ENCODE data around the gene CARMIL3.

The CARMIL3 gene

GRCh38 chr14:24063263-24063836 is 11.5 kb downstream of the CARMIL3 start:
- no peak for DNase-seq (ENCODE audit: low read depth)
- H3K4me3 ChIP-seq (ENCODE audit: control insufficient read depth, low read depth, low read length): no peak overlapping the region
- TF ChIP-seq, protein P1, sequence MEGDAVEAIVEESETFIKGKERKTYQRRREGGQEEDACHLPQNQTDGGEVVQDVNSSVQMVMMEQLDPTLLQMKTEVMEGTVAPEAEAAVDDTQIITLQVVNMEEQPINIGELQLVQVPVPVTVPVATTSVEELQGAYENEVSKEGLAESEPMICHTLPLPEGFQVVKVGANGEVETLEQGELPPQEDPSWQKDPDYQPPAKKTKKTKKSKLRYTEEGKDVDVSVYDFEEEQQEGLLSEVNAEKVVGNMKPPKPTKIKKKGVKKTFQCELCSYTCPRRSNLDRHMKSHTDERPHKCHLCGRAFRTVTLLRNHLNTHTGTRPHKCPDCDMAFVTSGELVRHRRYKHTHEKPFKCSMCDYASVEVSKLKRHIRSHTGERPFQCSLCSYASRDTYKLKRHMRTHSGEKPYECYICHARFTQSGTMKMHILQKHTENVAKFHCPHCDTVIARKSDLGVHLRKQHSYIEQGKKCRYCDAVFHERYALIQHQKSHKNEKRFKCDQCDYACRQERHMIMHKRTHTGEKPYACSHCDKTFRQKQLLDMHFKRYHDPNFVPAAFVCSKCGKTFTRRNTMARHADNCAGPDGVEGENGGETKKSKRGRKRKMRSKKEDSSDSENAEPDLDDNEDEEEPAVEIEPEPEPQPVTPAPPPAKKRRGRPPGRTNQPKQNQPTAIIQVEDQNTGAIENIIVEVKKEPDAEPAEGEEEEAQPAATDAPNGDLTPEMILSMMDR (conservative IDR thresholded peaks at IDR 0.05; ENCODE audit: control insufficient read depth, insufficient read depth, low read depth, low read length): no peak

- DNase-seq (ENCODE audit: low read depth): no peak
- TF ChIP-seq, protein P1 (conservative IDR thresholded peaks at IDR 0.05; ENCODE audit: control insufficient read depth, insufficient read depth, low read depth, low read length): no peak
Observed at GRCh38 chr14:24064091-24064795, 12.4 kb downstream of the CARMIL3 start.

GRCh38 chr14:24064856-24065255 is 13.0 kb downstream of the CARMIL3 start:
- no peak overlapping the region for H3K4me3 ChIP-seq (ENCODE audit: control insufficient read depth, low read depth, low read length)
- TF ChIP-seq, protein P1 (conservative IDR thresholded peaks at IDR 0.05; ENCODE audit: control insufficient read depth, insufficient read depth, low read depth, low read length): no peak
- no peak for DNase-seq (ENCODE audit: low read depth)

More at GRCh38 chr14:24064091-24064795, 12.4 kb downstream of the CARMIL3 start:
- H3K4me3 ChIP-seq (ENCODE audit: control insufficient read depth, low read depth, low read length): no peak overlapping the region

DNA sequence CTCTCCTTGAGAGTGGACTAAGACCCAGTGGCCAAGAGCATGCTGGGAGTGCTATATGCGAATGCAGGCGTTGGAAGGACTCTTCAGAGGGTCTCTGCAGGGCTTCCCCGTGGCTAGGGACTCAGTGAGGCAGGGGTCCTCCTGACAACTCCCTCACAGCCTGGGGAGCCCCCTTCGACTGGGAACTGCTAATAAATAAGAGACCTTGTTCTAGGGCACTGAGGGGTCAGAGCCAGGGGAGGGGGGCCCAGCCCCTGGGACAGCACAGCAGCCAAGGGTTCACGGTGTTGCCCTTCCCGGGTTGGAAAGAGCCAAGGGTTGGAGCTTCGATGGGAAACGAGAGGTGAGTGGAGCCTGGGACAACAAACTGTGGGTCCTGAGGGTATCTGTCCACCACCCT is 13.6 kb downstream of the CARMIL3 start:
- TF ChIP-seq, protein P1 (conservative IDR thresholded peaks at IDR 0.05; ENCODE audit: control insufficient read depth, insufficient read depth, low read depth, low read length): no peak
- no peak overlapping the region for H3K4me3 ChIP-seq (ENCODE audit: control insufficient read depth, low read depth, low read length)
- no peak for DNase-seq (ENCODE audit: low read depth)

DNA sequence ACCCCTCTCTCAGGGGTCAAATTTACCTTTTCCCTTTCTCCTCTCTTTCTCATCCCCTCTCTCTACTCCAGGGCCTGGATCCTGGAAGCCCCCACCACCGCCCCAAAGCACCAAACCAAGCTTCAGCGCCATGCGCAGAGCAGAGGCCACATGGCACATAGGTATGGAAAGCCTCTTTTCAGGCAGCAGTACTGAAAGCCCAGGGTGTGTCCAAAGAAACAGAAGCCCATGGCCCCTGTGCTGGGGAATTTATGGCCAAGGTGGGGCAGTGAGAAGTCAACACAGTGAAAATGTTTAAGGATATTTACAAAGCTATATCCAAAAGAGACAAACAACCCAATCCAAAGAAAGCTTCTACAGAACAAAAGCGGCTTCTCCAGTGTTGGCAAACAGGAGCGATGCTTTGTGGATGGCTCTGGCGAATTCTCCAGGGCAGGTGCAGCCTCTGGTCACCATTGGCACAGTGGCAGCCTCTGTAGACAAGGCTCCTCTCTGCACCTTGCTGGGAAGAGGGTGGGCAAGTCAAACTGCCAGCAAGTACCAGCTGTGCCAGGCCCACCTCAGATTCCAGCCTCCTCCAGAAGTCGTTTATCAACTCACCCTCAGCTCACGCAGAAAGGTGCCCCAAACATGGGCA is 14.8 kb downstream of the CARMIL3 start:
- DNase-seq (ENCODE audit: low read depth): no peak
- no peak overlapping the region for H3K4me3 ChIP-seq (ENCODE audit: control insufficient read depth, low read depth, low read length)
- TF ChIP-seq, protein P1 (conservative IDR thresholded peaks at IDR 0.05; ENCODE audit: control insufficient read depth, insufficient read depth, low read depth, low read length): no peak

DNA sequence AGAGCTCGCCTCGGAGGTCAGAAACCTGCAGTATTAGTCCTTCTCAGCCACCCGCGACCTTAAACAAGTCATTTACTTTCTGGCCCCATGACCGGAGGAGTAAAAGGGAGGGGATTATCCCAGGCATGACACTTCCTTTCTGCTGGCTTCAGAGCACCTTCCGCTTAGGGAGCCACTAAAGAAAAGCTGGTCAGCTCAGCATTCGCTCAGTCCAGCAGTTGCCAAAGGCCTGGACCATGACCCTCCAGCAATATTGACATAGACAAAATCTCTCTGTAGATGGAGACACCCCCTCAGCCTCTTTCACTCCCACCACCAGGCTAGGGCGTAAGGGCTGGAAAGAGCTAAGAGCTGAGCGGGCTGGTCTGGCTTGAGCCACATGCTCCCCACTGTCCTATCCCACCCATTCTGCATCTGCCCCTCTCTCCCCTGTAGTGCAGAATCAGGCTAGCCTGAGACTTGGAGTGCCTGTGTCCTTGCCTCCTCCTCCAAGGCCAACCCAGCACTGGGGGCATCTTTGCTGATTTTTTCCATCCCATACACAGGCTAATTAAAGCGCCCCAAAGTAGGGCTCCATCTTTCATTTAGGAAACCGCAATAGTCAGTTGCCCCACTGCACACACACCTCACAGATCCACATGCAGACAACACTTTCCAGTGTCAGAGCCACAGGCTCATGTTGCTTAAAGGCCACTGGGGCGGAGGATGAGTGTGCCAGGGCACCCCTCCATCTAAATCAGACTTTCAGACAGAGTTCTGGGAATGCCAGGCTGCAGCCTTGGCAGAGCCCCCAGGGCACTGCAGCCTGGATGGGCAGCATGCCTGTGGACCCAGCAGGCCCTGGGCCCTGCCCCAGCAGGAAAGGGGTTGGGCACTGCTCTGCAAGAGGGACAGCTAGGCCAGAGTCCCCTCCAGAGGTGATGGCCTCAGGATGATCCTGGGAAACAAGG is 15.6 kb downstream of the CARMIL3 start:
- TF ChIP-seq, protein P1 (conservative IDR thresholded peaks at IDR 0.05; ENCODE audit: control insufficient read depth, insufficient read depth, low read depth, low read length): no peak
- DNase-seq (ENCODE audit: low read depth): no peak
- H3K4me3 ChIP-seq (ENCODE audit: control insufficient read depth, low read depth, low read length): no peak overlapping the region
